CD4-positive, alpha-beta T cell treated with Interferon alpha-2 for 1 hour (primary cell): ENCODE measurements around the gene EHBP1L1.

Experiments used
- DNase-seq, 2 donors: peaks; one replicate each; pipeline ENCODE4 v3.0.0-alpha.2; 2020 to 2022

EHBP1L1 gene

GRCh38 chr11:65617136-65617850, 41.4 kb downstream of the EHBP1L1 start:
- no peak for DNase-seq

DNA sequence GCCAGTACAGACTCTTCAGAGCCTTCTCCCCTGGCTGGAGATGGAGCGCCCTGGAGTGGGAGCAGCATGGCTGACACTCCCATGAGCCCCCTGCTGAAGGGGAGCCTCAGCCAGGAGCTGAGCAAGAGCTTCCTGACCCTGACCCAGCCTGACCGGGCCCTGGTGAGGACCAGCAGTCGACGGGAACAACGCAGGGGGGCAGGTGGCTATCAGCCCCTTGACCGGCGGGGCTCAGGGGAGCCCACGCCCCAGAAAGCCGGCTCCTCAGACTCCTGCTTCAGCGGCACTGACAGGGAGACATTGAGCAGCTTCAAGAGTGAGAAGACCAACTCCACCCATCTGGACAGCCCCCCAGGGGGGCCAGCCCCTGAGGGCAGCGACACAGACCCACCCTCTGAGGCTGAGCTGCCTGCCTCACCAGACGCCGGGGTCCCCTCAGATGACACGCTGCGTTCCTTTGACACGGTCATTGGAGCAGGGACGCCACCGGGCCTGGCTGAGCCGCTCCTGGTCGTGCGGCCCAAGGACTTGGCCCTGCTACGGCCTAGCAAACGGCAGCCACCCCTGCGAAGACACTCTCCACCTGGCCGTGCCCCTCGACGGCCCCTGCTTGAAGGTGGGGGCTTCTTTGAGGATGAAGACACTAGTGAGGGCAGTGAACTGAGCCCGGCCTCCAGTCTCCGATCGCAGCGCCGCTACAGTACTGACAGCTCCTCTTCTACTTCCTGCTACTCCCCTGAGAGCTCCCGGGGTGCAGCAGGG, 42.3 kb downstream of the EHBP1L1 start:
- DNase-seq, result no peak

GRCh38 chr11:65618763-65619162, 42.9 kb downstream of the EHBP1L1 start:
- no peak for DNase-seq

DNA sequence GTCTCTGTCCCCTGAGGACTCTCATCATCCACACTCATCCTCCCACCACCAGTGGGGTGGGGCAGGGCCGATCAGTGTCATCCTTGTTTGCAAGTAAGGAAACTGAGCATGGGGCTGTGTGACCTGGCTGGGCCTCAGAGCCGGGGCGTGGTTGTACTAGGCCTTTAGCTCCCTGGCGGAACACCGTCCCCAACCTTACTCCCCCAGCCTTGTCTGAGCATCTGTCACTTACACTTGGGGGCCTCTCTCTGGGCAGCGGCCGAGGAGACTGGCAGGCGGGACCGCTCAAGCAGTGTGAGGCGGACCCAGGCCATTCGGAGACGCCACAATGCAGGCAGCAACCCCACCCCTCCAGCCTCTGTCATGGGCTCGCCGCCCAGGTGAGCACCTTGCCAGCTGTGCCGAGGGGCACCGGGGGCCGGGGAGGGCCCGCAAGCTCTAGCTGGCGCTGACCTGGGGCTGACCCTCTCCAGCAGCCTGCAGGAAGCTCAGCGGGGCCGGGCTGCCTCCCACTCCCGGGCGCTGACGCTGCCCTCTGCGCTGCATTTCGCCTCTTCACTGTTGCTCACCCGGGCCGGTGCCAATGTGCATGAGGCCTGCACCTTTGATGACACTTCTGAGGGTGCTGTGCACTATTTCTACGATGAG, 43.6 kb downstream of the EHBP1L1 start:
- no peak for DNase-seq

DNA sequence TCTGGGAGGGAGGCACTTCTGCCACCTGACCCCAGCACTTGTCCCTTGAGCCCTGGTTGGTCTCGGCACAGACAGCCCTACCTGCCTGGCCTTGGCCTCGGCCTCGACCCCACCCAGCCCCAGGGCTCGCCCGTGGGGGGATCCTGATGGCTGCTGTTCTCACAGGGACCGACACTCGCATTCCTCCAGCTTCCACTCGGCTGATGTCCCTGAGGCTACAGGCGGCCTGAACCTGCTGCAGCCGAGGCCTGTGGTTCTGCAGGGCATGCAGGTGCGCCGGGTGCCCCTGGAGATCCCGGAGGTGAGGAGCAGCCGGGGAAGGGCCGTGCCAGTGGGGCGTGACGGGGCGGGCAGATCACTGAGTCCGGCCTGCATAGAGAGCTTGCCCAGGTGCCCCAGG, 44.8 kb downstream of the EHBP1L1 start:
- DNase-seq, result no peak

- no peak for DNase-seq
Measured at GRCh38 chr11:65621460-65621859, 45.6 kb downstream of the EHBP1L1 start.

DNA sequence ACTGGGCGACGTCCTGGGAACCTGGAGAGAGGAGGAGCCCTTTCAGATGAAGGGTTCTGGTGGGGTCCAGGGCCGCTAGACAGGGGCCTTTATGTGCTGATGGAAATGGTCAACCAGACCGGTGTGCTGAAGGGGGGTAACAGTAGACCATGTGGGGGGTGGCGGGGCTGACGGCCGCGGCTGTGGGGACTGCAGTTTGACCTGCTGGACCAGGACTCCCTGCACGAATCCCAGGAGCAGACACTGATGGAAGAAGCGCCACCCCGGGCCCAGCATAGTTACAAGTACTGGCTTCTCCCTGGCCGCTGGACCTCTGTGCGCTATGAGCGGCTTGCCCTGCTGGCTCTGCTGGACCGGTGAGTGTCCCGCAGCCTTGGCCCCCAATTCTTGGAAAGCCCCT, 46.2 kb downstream of the EHBP1L1 start:
- no peak for DNase-seq

- DNase-seq, result no peak
Measured at GRCh38 chr11:65623177-65623576, 47.3 kb downstream of the EHBP1L1 start.

- DNase-seq, result no peak
Measured at GRCh38 chr11:65623852-65624616, 48.2 kb downstream of the EHBP1L1 start.

DNA sequence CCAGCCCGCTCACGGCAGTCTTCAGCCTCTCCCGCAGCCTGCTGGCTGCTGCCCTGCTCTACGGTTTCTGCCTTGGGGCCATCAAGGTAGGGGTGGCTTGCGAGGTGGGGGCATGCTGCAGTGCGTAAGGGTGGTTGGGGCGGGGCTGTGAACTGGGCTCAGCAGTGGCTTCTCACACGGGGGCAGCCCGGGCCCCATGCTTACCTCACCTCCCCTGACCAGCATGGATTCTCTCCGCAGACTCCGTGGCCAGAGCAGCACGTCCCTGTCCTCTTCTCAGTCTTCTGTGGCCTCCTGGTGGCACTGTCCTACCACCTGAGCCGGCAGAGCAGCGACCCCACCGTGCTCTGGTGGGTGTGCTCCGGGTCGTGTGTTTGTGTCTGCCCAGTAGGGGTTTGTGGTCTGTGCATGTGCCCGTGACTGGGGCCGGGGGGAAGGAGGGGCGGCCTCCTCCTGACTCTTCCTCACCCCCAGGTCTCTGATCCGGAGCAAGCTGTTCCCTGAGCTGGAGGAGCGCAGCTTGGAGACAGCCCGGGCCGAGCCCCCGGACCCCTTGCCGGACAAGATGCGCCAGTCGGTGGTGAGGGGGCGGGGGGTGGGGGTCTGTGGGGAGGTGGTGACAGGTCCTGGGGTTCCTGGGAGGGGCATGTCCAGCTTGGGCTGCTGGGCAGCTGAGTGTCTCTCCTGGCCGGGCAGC, 49.2 kb downstream of the EHBP1L1 start:
- no peak for DNase-seq

DNA sequence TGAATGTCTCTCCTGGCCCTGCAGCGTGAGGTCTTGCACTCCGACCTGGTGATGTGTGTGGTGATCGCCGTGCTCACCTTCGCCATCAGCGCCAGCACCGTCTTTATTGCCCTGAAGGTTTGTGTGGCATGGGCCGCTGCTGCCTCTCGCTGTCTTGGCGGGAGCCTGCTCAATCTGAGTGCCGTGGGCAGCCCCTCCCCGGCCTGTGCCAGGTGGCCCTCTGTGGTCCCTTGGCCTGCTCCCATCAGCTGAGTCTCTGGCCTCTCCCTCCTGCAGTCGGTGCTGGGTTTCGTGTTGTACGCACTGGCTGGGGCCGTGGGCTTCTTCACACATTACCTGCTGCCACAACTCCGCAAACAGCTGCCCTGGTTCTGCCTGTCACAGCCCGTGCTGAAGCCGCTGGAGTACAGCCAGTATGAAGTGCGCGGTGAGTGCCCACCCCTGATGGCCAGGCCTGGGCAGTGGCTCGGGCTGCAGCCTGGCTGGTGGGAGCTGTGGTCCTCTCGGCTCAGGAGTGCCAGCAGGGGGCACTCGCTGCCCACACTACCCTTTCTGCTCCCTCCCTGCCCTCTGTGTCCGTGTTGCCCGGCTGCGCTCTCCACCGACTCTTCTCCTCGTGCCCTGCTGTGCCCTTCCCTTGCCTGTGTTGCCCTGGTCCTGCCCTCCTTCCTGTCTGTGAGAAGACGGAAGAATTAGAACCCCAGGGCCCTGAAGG, 49.9 kb downstream of the EHBP1L1 start:
- DNase-seq, result peak; percentile 67 to 70

- no peak for DNase-seq
Measured at GRCh38 chr11:65627202-65627601, 51.3 kb downstream of the EHBP1L1 start.

DNA sequence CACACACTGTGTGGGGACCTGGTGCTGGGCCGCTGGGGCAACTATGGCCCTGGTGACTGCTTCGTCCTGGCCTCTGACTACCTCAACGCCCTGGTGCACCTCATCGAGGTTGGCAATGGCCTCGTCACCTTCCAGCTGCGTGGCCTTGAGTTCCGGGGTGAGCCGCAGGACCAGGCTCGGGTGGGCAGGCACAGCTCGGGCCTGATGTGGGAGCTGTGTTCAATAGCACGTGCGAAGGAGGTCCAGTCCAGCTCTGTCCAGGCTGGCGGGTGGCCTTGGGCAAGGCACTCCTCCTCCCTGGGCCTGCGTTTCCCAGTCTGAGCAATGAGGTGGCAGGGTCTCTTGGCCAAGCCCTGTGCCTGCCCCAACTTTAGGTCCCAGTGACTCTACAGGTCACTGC, 53.7 kb downstream of the EHBP1L1 start:
- DNase-seq, result no peak

DNA sequence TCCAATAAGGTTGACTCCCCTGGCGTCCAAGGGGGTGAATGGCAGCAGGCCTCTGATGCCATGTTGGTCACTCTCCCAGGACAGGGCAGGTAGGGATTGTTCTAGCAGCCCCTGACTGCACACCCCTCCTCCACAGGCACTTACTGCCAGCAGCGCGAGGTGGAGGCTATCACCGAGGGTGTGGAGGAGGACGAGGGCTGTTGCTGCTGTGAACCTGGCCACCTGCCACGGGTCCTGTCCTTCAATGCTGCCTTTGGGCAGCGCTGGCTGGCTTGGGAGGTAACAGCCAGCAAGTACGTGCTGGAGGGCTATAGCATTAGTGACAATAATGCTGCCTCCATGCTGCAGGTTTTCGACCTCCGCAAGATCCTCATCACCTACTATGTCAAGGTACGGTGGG, 54.4 kb downstream of the EHBP1L1 start:
- DNase-seq, result no peak

GRCh38 chr11:65633390-65634108, 57.7 kb downstream of the EHBP1L1 start:
- no peak for DNase-seq

DNA sequence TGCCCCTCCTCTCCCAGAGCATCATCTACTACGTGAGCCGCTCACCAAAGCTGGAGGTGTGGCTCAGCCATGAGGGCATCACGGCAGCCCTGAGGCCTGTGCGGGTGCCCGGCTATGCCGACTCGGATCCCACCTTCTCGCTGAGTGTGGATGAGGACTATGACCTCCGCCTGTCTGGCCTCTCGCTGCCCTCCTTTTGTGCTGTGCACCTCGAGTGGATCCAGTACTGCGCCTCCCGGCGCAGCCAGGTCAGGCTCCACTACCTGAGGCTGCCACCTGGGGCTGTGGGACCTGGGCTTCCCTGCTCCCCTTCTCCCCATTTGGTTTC, 58.2 kb downstream of the EHBP1L1 start:
- no peak for DNase-seq

DNA sequence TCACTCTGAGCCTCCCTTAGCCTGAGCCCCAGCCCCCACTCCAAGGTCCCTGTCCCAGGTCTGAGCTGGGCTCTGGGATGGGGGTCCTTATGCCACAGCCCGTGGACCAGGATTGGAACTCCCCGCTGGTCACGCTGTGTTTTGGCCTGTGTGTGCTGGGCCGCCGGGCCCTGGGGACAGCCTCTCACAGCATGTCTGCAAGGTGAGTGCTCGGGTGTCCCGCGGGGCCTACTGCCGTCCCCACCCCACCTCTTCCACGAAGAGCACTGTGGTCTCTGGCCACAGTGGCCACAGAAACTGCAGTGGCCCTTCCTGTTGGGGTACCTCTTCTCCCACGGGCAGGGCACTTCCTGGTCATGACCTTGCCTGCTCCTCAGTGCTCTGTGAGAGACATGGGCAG, 58.6 kb downstream of the EHBP1L1 start:
- no peak for DNase-seq

DNA sequence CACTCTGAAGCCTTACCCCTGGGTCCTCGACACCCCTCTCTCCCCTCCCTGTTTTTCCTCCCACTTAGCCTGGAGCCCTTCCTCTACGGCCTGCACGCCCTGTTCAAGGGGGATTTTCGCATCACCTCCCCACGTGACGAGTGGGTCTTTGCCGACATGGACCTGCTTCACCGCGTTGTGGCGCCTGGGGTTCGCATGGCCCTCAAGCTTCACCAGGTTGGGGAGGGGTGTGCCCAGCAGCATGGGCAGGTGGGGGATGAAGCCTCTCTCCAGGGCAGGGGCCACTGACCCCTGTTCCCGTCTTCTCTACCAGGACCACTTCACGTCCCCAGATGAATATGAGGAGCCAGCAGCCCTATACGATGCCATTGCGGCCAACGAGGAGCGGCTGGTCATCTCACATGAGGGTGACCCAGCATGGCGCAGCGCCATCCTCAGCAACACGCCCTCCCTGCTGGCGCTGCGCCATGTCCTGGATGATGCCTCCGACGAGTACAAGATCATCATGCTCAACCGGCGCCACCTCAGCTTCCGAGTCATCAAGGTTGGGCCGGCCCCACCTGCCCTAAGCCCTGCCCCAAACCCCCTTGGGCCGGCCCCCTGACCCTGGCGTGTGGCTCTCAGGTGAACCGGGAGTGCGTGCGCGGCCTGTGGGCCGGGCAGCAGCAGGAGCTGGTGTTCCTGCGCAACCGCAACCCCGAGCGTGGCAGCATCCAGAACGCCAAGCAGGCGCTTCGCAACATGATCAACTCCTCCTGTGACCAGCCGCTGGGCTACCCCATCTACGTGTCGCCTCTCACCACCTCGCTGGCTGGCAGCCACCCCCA, 59.3 kb downstream of the EHBP1L1 start:
- no peak for DNase-seq

- DNase-seq, result no peak
Measured at GRCh38 chr11:65636108-65637031, 60.5 kb downstream of the EHBP1L1 start.
